Stimulated activated CD8-positive, alpha-beta memory T cell treated with anti-CD3 and anti-CD28 coated beads, Interleukin-12 subunit alpha, Interleukin-12 subunit beta, amount 100 ng/mL, for 1 hour (primary cell): ENCODE measurements around the gene RAB3GAP2.
"Not testable (repeated sequence)": the region's sequence is repeated elsewhere in the genome, so short reads cannot be mapped to it uniquely, and the experiment has no call there.

Experiments used
- DNase-seq: peaks from one replicate; pipeline ENCODE4 v3.0.0-alpha.2; 2020; ENCODE audit warnings: low read depth

RAB3GAP2 gene, protein sequence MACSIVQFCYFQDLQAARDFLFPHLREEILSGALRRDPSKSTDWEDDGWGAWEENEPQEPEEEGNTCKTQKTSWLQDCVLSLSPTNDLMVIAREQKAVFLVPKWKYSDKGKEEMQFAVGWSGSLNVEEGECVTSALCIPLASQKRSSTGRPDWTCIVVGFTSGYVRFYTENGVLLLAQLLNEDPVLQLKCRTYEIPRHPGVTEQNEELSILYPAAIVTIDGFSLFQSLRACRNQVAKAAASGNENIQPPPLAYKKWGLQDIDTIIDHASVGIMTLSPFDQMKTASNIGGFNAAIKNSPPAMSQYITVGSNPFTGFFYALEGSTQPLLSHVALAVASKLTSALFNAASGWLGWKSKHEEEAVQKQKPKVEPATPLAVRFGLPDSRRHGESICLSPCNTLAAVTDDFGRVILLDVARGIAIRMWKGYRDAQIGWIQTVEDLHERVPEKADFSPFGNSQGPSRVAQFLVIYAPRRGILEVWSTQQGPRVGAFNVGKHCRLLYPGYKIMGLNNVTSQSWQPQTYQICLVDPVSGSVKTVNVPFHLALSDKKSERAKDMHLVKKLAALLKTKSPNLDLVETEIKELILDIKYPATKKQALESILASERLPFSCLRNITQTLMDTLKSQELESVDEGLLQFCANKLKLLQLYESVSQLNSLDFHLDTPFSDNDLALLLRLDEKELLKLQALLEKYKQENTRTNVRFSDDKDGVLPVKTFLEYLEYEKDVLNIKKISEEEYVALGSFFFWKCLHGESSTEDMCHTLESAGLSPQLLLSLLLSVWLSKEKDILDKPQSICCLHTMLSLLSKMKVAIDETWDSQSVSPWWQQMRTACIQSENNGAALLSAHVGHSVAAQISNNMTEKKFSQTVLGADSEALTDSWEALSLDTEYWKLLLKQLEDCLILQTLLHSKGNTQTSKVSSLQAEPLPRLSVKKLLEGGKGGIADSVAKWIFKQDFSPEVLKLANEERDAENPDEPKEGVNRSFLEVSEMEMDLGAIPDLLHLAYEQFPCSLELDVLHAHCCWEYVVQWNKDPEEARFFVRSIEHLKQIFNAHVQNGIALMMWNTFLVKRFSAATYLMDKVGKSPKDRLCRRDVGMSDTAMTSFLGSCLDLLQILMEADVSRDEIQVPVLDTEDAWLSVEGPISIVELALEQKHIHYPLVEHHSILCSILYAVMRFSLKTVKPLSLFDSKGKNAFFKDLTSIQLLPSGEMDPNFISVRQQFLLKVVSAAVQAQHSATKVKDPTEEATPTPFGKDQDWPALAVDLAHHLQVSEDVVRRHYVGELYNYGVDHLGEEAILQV (N-terminal part only)

DNA sequence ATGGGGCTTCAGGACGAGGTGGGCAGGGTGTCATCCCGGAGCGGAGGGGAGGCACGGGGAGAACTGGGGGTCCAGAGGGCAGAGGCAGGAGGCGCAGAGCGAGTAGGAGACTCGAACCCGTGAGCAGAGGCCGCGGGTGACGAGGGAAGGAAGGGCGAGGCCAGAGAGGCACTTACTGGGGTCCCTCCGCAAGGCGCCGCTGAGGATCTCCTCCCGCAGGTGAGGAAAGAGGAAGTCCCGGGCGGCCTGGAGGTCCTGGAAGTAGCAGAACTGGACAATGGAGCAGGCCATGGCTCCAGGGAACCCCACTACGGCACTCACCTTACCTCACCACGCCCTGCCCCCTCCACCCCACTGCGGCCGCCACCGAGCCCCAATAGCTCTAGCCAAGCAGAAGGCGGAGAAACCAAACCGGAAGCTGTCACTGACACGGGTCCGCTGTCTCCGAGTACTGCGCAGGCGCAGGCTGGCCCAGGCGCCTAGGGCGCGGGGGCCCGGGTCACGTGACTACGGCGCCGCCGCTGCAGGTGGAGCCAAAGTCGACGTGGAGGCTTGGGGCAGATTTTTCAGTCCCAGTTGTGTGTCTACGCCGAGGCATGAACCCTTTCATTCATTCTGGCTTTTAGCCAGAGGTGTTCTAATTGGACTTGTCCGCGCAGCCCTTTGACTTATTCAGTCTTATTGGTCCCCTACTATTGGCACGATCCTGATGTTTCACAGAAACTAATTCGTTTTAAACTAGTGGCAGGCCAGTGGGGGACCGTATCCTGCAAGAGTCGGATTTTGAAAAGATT is at the start of gene RAB3GAP2:
Gene RAB3GAP2 (minus strand): TSS at position 407 of the 794 bp plus-strand sequence. CDS start 116 bp downstream, at position 291.
- DNase-seq: peak; percentile 96

DNA sequence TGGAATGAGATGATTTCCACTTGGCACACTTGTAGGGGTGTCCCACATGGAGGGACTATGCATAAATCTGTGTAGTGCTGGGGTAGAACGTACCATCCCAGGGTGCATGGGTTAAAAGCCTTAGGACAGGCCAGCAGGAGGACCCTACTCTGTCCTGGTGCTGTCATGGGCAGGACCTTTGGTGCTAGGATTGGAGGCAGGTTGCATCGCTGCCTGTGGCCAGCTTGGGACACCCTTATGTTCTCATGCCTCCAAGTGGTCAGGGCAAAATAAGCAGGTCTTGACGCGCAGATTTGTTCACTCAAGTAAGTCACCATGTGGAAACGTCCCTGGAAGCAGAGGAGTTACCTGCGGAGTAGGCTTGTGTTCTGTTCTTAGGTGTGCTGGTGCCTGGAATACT is 49.5 kb upstream of the RAB3GAP2 start:
- no peak for DNase-seq

DNA sequence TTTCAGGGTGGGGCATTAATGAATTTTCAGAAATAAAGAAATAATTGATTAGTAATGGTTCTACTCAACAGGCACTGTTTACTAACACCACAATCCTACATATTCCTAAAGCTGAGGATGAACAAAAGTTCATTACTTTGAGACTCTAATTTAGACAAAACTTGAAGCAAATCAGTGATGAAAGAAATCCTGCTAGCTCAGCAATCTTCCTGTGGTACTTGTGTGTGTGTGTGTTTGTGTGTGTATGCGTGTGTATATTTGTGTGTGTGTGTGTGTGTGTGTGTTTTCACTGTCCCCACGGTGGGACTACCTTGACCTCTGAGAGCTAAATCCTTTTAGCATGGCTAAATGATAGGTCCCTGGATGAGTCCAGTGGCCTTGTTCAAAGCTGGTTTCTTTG is 48.5 kb upstream of the RAB3GAP2 start:
- no peak for DNase-seq

DNA sequence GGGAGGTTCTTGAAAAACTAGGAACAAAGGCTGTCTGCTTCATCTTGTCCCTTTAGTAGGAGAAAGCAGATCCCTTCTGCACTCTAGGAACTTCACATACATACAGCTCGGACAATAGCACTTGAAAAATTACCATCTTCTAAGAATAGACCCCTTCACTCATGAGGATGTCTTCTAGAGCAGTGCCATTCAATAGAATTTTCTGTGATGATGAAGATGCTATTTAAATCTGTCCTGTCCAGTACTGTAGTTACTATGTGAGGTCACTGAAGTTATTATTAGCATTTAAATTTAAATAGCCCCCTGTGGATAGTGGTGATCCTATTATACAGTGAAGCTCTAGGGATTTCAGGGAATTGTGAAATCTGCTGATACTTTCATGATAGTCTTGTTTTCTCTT is 46.4 kb upstream of the RAB3GAP2 start:
- DNase-seq: no peak

DNA sequence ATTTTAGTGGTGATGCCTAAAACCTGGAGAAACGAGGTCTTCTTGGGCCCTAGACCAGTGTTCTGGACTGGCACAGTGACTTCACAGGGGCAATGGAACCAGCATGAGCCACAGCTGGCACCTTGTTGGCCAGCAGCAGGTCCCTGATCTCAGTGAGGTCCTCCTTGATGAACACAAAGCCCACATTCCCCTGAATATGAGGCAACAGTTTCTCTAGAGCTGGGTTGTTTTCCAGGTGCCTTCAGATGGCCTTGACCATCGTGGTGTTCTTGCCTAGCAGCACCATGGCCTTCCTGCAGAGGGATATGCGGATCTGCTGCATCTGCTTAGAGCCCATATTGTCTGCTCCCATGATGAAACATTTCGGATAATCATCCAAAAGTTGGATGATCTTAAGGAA is 44.9 kb upstream of the RAB3GAP2 start:
- no peak for DNase-seq

DNA sequence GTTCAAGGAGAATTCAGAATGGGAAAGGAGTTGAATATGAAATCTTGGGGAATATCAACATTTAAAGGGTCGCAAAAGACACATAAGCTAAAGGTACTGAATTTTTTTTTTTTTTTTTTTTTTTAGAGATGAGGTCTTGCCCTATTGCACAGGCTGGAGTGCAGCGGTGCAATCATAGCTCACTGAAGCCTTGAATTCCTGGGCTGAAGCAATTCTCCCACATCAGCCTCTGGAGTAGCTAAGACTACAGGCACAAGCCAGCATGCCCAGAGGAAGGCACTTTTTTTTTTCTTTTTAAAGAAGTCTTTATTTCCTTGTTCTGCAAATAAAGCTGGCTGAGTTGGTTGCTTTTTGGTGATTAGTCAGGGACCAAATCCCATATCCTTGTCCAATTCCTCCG is 44.1 kb upstream of the RAB3GAP2 start:
- DNase-seq: no peak

DNA sequence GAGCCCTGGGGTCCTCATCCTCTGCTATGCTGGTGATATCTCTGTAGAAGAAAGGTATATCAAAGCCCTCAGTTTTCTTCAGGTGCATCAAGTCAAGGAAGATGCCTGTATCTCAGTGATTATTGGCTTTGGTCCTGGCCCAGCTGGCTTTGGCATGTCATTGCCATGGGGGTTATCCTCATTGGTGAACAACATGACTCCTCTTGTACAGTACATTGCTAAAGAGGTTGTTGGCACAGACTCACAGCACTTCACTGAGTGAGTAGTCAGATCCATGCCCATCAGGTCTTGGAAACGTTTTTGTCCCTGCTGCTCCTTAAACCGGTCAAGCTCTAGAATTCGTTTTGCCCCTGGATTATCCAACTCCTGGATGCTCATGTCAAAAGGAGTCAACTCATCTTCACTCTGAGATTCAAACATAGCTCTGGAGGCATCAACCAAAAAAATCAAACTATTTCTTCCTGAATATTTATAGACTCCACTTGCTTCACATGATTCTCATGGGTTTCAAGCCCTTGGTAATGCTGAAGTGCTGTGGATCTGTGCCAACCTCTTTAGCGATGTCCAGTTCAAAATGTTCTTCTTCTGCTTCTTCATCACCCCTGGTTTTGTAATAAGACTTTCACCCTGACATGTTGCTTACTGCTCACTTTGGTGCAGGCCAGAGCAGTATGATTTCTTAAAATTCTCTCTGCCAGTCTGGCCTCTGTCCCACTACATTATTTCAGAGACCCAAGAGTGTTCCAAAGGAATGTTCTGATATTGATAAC is 43.0 kb upstream of the RAB3GAP2 start:
- DNase-seq: no peak

DNA sequence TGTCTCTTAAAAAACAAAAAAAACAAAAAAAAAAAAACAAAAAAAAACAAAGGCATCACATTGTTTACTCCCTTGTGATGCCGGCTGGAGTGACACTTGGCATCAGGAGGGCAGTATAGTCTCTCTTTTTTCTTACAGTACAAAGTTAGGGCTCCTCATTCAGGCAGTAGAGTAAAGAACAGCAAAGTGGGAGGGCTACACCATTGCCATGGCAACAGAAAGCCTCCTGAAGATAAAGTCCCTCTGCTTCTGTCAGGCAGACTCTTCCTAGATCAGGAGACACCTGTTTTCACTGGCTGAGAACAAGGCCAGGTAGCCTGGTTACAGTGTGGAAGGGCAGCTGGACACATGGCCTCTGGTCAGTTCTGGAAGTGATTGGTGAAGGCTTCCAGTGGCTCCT is 41.3 kb upstream of the RAB3GAP2 start:
- DNase-seq: no peak

DNA sequence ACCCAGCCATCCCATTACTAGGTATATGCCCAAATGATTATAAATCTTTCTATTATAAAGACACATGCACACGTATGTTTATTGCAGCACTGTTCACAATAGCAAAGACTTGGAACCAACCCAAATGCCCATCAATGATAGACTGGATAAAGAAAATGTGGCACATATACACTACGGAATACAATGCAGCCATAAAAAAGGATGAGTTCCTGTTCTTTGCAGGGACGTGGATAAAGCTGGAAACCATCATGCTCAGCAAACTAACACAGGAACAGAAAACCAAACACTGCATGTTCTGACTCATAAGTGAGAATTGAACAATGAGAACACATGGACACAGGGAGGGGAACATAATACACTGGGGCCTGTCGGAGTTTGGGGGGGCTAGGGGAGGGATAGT is 37.9 kb upstream of the RAB3GAP2 start:
- DNase-seq: not testable (repeated sequence)

DNA sequence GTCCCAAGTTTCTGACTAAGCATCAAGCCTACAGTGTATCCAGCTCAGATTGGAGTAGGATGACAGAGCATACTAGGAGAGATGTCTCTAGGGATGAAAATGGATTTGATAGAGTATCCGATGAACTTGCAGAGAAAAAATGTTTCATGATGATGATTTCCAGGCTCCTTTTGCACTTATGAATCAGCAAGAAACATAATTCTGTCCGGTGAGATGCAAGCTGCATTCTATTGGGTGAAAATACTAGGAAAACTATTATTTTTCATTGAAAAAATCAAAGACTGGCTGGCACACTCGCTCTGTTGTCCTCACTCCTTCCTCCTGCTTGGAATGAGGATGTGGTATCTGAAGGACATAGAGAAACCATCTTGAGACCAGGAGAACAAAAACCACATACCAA is 35.4 kb upstream of the RAB3GAP2 start:
- no peak for DNase-seq

DNA sequence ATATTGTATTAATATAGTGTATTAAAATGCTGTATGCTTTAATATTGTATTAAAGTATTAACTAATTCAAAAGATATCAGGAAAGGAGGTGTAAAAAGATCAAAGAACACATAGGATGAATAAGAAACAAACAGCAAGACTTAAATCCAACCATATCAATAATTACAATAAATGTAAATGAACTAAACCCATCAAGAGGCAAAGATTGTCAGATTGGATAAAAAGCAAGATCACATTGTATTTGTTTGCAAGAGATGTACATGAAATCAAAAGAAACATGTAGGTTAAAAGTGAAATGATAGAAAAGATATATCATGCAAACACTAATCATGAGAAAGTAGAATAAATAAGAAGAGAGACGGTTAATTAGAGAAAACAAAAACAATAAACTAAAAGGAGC is 34.1 kb upstream of the RAB3GAP2 start:
- DNase-seq: no peak

DNA sequence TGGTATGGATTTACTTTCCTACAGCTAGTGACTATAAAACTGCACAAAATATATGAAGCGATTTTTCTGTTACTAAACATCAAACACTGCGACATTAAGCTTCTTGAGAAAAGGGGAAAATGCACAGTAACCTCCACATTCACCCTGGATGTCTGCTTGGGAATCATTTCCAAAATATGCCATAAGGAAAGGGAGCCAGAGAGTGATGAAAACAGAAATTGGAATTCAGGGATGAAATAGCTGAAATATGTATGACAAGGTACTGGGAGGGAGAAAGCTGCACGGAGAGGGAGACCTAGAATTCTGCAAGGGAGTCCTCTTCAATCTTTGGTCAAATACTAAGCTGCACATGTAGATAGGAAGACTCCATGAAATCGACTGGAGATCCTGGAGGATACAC is 31.6 kb upstream of the RAB3GAP2 start:
- no peak for DNase-seq

DNA sequence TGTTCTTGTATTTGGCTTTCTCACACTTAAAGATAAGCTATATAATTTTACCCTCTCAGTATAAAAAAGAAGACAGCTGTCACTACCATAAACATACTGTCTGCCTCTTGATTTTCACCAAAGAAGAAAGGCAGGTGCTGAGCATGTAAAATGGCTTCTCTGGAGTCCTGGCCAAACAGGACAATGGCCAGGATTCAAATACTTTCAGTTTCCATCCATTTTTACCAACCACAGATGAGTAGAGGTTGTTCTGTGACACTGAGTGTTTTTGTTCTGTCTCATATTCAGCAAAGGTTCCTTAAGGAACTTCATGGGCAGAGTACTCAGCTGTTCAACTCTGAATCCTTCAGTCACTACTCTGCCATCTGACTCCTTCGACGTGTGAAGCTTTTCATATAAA is 29.4 kb upstream of the RAB3GAP2 start:
- DNase-seq: no peak

DNA sequence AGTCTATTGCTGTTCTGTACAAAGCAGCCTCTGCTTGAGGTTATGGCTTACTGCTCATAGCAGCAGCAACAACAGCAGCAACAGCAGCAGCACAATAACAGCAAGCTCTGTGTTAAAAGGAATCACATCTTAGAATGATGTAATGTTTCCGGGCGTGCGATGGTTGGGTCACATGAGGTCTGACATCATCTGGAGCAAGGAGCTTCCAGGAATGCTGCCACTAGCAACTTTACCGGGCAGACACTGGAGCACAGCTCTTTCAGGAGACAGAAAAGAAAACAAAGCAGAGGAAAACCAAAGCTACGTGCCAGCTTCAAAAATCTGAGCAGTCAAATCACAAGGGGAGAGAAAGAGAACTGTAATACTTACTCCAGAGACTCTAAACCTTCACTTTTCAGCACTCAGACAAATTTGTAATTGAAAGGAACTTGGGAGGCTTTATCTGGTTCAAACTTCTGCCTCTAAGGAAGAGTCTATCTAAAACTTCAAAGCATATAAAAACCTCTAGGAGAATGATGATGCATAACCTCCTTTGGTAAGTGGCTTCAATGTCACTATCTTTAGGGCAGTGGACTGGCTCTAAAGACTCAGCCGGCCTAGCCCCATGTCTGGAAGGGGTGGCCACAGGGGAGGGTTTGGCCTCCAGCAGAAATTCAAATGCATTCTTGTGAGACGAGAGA is 28.3 kb upstream of the RAB3GAP2 start:
- no peak for DNase-seq

DNA sequence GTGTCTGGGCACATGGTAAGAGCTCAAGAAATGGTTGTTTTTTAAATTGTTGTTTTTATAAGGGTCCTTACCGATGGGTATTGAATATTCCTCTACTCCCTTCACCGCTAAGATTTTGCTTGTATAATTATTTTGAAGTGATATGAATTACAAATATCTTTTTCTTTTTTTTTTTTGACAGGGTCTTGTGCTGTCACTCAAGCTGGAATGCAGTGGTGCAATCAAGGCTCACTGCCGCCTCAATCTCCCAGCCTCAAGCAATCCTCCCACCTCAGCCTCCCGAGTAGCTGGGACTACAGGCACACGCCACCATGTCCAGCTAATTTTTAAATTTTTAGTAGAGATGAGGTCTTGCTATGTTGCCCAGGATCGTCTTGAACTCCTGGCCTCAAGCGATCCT is 27.1 kb upstream of the RAB3GAP2 start:
- no peak for DNase-seq

DNA sequence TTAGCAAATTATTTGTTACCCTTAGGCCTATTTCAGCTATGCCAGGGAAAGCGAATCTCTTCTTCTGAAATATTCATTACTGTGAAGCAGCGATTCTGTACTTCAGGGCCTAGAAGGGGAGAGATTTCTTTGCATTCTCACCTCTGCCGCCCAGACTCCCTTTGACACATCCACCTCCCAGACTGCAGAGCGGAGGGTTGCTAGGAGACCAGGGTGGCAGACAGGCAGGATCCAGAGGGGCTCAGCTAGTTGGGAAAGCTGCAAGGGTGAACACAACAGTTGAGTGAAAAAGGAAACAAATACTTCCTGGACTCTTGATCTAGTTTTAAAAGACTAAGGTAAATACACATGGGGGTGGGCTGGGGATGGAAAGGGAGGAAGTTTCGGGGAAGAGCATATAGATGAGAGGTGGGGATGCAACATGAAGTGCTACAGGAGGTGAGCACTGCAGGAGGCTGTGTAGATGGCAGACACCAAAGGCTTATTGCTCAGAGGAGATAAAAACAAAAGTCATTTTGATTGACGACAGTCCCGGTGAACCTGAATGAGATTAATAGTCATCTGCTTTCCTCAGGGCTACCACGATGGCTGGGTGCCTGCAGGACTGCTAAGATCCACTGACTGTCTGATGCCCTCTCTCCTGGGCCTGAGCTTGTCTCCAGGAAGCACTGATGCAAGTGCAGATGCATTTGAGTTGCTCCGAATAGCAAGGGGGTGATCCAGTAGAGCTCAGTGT is 26.4 kb upstream of the RAB3GAP2 start:
- DNase-seq: no peak

DNA sequence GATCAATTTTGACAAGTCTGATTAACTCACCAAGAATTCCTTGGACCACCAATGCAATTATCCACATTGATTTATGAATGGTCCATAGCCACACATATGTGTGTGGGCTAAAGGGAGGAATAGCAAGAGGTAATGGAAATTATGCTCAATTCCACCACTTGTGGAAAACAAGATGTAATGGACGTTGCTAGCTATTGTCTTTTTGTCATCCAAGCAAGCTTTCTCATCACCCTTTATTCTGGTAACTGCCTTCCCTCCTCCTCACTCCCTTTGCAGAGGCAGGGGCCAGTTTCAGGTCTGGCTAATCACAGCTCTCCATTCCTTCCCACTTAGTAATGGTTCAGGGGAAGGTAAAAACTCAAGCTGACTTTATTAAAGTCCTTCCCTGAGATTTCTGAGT is 24.7 kb upstream of the RAB3GAP2 start:
- no peak for DNase-seq

DNA sequence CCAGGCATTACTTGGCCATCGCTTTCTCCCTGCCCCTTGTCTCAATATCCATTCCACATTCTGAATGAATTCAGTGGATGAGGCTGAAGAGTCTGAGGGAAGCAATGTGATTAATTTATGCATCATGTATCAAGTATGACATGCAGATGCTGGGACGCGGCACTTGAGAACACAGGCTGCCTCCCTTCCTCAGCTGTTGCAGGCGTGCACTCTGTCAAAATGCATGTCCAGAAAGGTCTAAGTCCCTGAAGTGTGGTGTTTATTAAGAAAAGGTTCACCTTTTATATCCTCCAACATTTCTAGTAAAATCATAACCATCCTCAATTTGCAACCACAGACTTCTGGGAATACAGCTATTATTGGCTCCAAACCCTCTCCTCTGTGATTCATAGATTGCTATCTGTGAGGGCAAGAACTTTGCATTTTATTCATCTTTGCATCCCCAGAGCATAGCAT is 22.6 kb upstream of the RAB3GAP2 start:
- no peak for DNase-seq

DNA sequence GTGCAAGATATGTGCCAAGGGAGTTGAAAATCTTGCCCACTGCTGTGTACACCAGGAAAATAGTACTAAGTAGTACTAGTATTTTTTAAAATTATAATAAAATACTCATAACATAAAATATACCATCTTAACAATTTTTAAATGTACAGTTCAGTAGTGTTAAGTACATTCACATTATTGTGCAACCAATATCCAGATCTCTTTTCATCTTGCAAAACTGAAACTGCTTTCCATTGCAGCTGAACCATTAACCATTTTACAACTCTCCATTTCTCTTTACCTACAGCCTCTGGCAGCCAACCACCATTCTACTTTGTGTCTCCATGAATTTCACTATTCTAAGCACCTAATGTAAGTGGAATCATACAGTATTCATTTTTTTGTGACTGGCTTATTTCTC is 19.3 kb upstream of the RAB3GAP2 start:
- no peak for DNase-seq
